ENCODE results near the gene CLIC4. TPM values are rescaled to one million over a fixed set of nuclear protein-coding genes. Genes with fewer than 3 reads are reported as not detected.

Gene CLIC4
- total RNA-seq, 3 donors from 2014 or later (not counting 1 experiment from before 2014, with no cell fraction given), result 3.8 to 11.5 (median 5.0) TPM

DNA sequence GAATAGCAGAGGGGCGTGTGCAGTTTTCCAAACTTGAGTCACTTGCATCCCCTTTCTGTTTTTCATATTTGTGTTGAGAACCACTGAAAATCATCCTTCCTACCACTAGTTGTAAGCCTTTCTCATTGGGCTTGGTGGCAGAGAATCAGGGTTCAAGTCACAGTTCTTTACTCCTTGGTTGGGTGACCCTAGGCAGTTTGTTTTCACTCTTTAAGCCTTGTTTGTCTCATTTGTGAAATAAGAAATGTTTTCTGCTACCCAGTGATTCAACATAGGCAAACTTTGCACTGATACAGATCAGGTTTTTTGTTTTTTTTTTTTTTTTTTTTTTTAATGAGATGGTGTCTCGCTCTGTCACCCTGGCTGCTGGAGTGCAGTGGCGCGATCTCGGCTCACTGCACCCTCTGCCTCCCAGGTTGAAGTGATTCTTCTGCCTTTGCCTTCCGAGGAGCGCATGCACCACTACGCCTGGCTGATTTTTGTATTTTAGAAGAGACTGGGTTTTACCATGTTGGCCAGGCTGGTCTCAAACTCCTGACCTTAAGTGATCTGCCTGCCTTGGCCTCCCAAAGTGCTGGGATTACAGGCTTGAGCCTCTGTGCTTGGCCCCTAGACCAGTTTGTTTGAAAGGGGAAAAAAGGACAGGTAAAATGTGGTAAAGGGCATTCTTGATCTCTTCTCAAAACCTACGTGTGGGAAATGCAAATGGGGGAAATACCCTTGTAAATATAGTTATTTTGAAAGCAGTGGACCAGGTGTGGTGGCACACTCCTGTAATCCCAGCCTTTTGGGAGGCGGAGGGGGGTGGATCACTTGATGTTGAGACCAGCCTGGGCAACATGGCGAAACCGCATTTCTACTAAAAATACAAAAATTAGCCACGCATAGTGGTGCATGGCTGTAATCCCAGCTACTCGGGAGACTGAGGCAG, 3.2 kb downstream of the CLIC4 start:
- H3K27ac ChIP-seq (ENCODE audit: low read length), result peak overlapping the region; percentile 48

GRCh38 chr1:24749252-24749651, 4.0 kb downstream of the CLIC4 start:
- H3K27me3 Mint-ChIP-seq (ENCODE audit: low read depth in 2 of 2), result peaks cover 5 to 7% of the 10 kb centered on the region in 2 donors
- H3K27ac ChIP-seq (ENCODE audit: low read length), result peak overlapping the region; percentile 48

More for the DNA sequence above, 3.2 kb downstream of the CLIC4 start:
- intact Hi-C loops (cut with micrococcal nuclease), result no loop called here
- Mint-ChIP-seq H3K27ac (no peak overlapping the region), H3K9me3 (no peaks in the 10 kb centered on the region), H3K27me3 (ENCODE audit: low read depth in 2 of 2) (peaks cover 0 to 7% of the 10 kb centered on the region in 2 donors), H3K36me3 (no peaks in the 10 kb centered on the region), H3K4me1 (peaks cover 0 to 18% of the 10 kb centered on the region in 2 donors), H3K4me3 (peak overlapping the region; percentile 31)
- Histone ChIP-seq H3K27me3 (ENCODE audit: control insufficient read depth, insufficient read depth, low read length) (no peaks in the 10 kb centered on the region), H3K4me1 (ENCODE audit: control insufficient read depth, insufficient read depth, low read length) (peaks cover 14% of the 10 kb centered on the region), H3K9me3 (ENCODE audit: control insufficient read depth, insufficient read depth, low read length) (no peaks in the 10 kb centered on the region), H3K36me3 (ENCODE audit: control insufficient read depth, insufficient read depth, low read length) (no peaks in the 10 kb centered on the region), H3K4me3 (ENCODE audit: low read length) (no peak overlapping the region)
- ATAC-seq, result no peak
- TF ChIP-seq CTCF (IDR thresholded peaks at IDR 0.05), result no peak
- WGBS (ENCODE audit: insufficient coverage), result 71% methylated on average over 13 of the region's 14 CpGs
- peak in 1 of 2 donors; percentile 11 for DNase-seq

GRCh38 chr1:24749886-24750285, 4.6 kb downstream of the CLIC4 start:
- no peak overlapping the region for H3K4me3 ChIP-seq (ENCODE audit: low read length)
- Mint-ChIP-seq H3K27me3 (ENCODE audit: low read depth in 2 of 2) (peaks cover 8 to 9% of the 10 kb centered on the region in 2 donors), H3K36me3 (no peaks in the 10 kb centered on the region), H3K27ac (no peak overlapping the region), H3K4me3 (no peak overlapping the region), H3K4me1 (peaks cover 0 to 6% of the 10 kb centered on the region in 2 donors), H3K9me3 (no peaks in the 10 kb centered on the region)
- intact Hi-C loops (cut with micrococcal nuclease), result no loop called here
- no peak for ATAC-seq
- no peak for TF ChIP-seq CTCF (IDR thresholded peaks at IDR 0.05)
- H3K4me1 ChIP-seq (ENCODE audit: control insufficient read depth, insufficient read depth, low read length), result peaks cover 4% of the 10 kb centered on the region
- WGBS (ENCODE audit: insufficient coverage), result 97% methylated on average over 6 of the region's 8 CpGs
- H3K9me3 ChIP-seq (ENCODE audit: control insufficient read depth, insufficient read depth, low read length), result no peaks in the 10 kb centered on the region
- no peaks in the 10 kb centered on the region for H3K27me3 ChIP-seq (ENCODE audit: control insufficient read depth, insufficient read depth, low read length)
- no peak overlapping the region for H3K27ac ChIP-seq (ENCODE audit: low read length)
- no peaks in the 10 kb centered on the region for H3K36me3 ChIP-seq (ENCODE audit: control insufficient read depth, insufficient read depth, low read length)
- DNase-seq, result no peak

More at GRCh38 chr1:24749252-24749651, 4.0 kb downstream of the CLIC4 start:
- Histone ChIP-seq H3K4me3 (ENCODE audit: low read length) (no peak overlapping the region), H3K36me3 (ENCODE audit: control insufficient read depth, insufficient read depth, low read length) (no peaks in the 10 kb centered on the region), H3K4me1 (ENCODE audit: control insufficient read depth, insufficient read depth, low read length) (peaks cover 9% of the 10 kb centered on the region), H3K9me3 (ENCODE audit: control insufficient read depth, insufficient read depth, low read length) (no peaks in the 10 kb centered on the region), H3K27me3 (ENCODE audit: control insufficient read depth, insufficient read depth, low read length) (no peaks in the 10 kb centered on the region)
- peaks cover 0 to 11% of the 10 kb centered on the region in 2 donors for H3K4me1 Mint-ChIP-seq
- H3K9me3 Mint-ChIP-seq, result no peaks in the 10 kb centered on the region
- DNase-seq, result peak in 1 of 2 donors; percentile 11
- no peaks in the 10 kb centered on the region for H3K36me3 Mint-ChIP-seq
- no peak for TF ChIP-seq CTCF (IDR thresholded peaks at IDR 0.05)
- intact Hi-C loops (cut with micrococcal nuclease), result no loop called here
- ATAC-seq, result no peak
- no peak overlapping the region for H3K4me3 Mint-ChIP-seq
- 73% methylated on average over 1 of the region's 1 CpG for WGBS (ENCODE audit: insufficient coverage)
- H3K27ac Mint-ChIP-seq, result no peak overlapping the region

Data from natural killer cell (primary cell).